Measurements from ENCODE around the gene UGT3A2. TPM values are rescaled to one million over a fixed set of nuclear protein-coding genes. Genes with fewer than 3 reads are reported as not detected.

The UGT3A2 gene
- total and polyA plus RNA-seq, 2 of the 8 experiments (the other 6 are each of a cell fraction or from before 2014, with no cell fraction given): 19.4 to 28.8 TPM

- H3K14ac ChIP-seq (ENCODE audit: insufficient read length): no peak overlapping the region
- no peak overlapping the region for H2AK5ac ChIP-seq (ENCODE audit: low read depth, low read length)
- no peak overlapping the region for H2AFZ ChIP-seq (ENCODE audit: low read length)
- H2BK120ac ChIP-seq (replicated peaks; ENCODE audit: low read depth, low read length): no peak overlapping the region
- H3K9me3 ChIP-seq (ENCODE audit: insufficient read depth in 2 of 2, low read depth in 1 of 2, low read length in 1 of 2): peaks cover 23 to 33% of the 10 kb centered on the region in 2 experiments
- no peak overlapping the region for H4K91ac ChIP-seq (replicated peaks; ENCODE audit: insufficient read length, low read length)
- H3K23me2 ChIP-seq (ENCODE audit: low read depth, low read length): no peaks in the 10 kb centered on the region
- H3K9ac ChIP-seq (replicated peaks in 1 of 4; ENCODE audit: extremely low read depth in 1 of 4, low read depth in 3 of 4, low read length in 3 of 4): no peak overlapping the region
- H3K23ac ChIP-seq (ENCODE audit: insufficient read length): no peak overlapping the region
- no peak overlapping the region for H3K4me2 ChIP-seq (ENCODE audit: insufficient read depth in 1 of 2, low read depth in 2 of 2, low read length in 2 of 2)
- no peaks in the 10 kb centered on the region; a peak in 1 of 7 replicates for H3K4me1 ChIP-seq (replicated peaks in 1 of 4; ENCODE audit: control insufficient read depth in 3 of 4, insufficient read depth in 4 of 4, low read length in 3 of 4)
- H4K20me1 ChIP-seq (replicated peaks in 1 of 2; ENCODE audit: control insufficient read depth in 1 of 2, insufficient read depth in 2 of 2, low read length in 2 of 2): no peaks in the 10 kb centered on the region
- no peak overlapping the region for H3K4me3 ChIP-seq (ENCODE audit: extremely low read depth in 1 of 4, insufficient read depth in 2 of 4, low read depth in 3 of 4, low read length in 4 of 4)
- FAIRE-seq (no peak), DNase-seq (ENCODE audit: low read depth in 1 of 2, low spot score in 2 of 2) (no peak)
- 88% methylated on average over 1 of the region's 1 CpG; no CpG with 5 or more reads in 1 of the 2 experiments for WGBS, 2 experiments (ENCODE audit: extremely low coverage in 1 of 2, insufficient coverage in 1 of 2, insufficient read length in 1 of 2, insufficient replicate concordance in 2 of 2, low coverage in 1 of 2, low lambda C conversion rate in 2 of 2, missing lambda C conversion rate in 1 of 2)
- no peaks in the 10 kb centered on the region for H3K79me1 ChIP-seq (ENCODE audit: low read depth, low read length)
- H2BK12ac ChIP-seq (ENCODE audit: low read depth, low read length): no peak overlapping the region
- ChIA-PET CTCF (ENCODE audit: partially characterized antibody) (interaction anchor here (1.3 kb wide), 1 partner anchor 46 kb away, joined by 4 read pairs; no protein-coding TSS in a partner anchor), POLR2A (ENCODE audit: partially characterized antibody) (no interaction called here)
- no peak overlapping the region for H3K4ac ChIP-seq (replicated peaks; ENCODE audit: insufficient read length, low read depth, low read length)
- H3K18ac ChIP-seq (ENCODE audit: extremely low read depth, low read length): no peak overlapping the region
- H3K27me3 ChIP-seq (replicated peaks in 1 of 4; ENCODE audit: control insufficient read depth in 3 of 4, extremely low read depth in 1 of 4, insufficient read depth in 3 of 4, low read length in 3 of 4): no peaks in the 10 kb centered on the region
- no peak overlapping the region for H2BK5ac ChIP-seq (ENCODE audit: low read depth, low read length)
- H2BK15ac ChIP-seq (ENCODE audit: low read length): no peak overlapping the region
- H4K8ac ChIP-seq (ENCODE audit: extremely low read depth, insufficient read depth, low read length): no peak overlapping the region
- H3K36me3 ChIP-seq (ENCODE audit: control insufficient read depth in 2 of 4, insufficient read depth in 4 of 4, low read length in 3 of 4): no peaks in the 10 kb centered on the region
- no peak overlapping the region for H3K27ac ChIP-seq (ENCODE audit: low read depth, low read length)
- H4K5ac ChIP-seq (ENCODE audit: insufficient read length, low read depth, low read length): no peak overlapping the region
- no peak overlapping the region for H2BK20ac ChIP-seq (ENCODE audit: low read length)
- no peaks in the 10 kb centered on the region for H3K79me2 ChIP-seq (ENCODE audit: control insufficient read depth in 1 of 2, insufficient read depth in 2 of 2, low read length in 2 of 2)
- no peak overlapping the region for H3K56ac ChIP-seq (replicated peaks; ENCODE audit: insufficient read length, low read depth, low read length)
- TF ChIP-seq CEBPB (IDR thresholded peaks at IDR 0.05; ENCODE audit: low read depth, low read length): no peak
- TF ChIP-seq E2F6 (IDR thresholded peaks at IDR 0.05): no peak
- TF ChIP-seq NRF1 (IDR thresholded peaks at IDR 0.05; ENCODE audit: low read depth, low read length): no peak
- TF ChIP-seq RBBP5 (IDR thresholded peaks at IDR 0.05; ENCODE audit: borderline replicate concordance, low read depth, low read length): no peak
- TF ChIP-seq SIX5 (IDR thresholded peaks at IDR 0.05; ENCODE audit: low read depth, low read length): no peak
- TF ChIP-seq SAP30 (IDR thresholded peaks at IDR 0.05; ENCODE audit: insufficient read depth, insufficient replicate concordance, low read length): no peak
- TF ChIP-seq SIN3A (conservative IDR thresholded peaks at IDR 0.05 in 1 of 2, IDR thresholded peaks at IDR 0.05 in 1 of 2; ENCODE audit: low read depth in 1 of 2, low read length in 2 of 2): no peak
- no peak for TF ChIP-seq SP1 (IDR thresholded peaks at IDR 0.05; ENCODE audit: low read depth, low read length)
- TF ChIP-seq HDAC6 (IDR thresholded peaks at IDR 0.05; ENCODE audit: low read depth, low read length): no peak
- no peak for TF ChIP-seq FOSL1 (IDR thresholded peaks at IDR 0.05; ENCODE audit: insufficient read depth, low read depth, low read length)
- no peak for TF ChIP-seq USF2 (IDR thresholded peaks at IDR 0.05; ENCODE audit: low read length)
- no peak for TF ChIP-seq POLR2AphosphoS5 (IDR thresholded peaks at IDR 0.05; ENCODE audit: low read depth, low read length)
- TF ChIP-seq KDM4A (IDR thresholded peaks at IDR 0.05; ENCODE audit: low read depth, low read length, severe bottlenecking): no peak
Measured at GRCh38 chr5:36009698-36010097, 57.0 kb downstream of the UGT3A2 start.

Measured in H1 (cell line).